HG02623 (cell line): ENCODE results near the gene SH3BP4.

Source experiments
- ATAC-seq: cut with Tn5 transposase; IDR thresholded peaks from one replicate; pipeline ENCODE4 v1.9.1; 2021; ENCODE audit warnings: moderate library complexity; ENCODE audit not compliant: unreplicated experiment

The SH3BP4 gene

GRCh38 chr2:234945339-234945873, 6.4 kb upstream of the SH3BP4 start:
- no peak for ATAC-seq

DNA sequence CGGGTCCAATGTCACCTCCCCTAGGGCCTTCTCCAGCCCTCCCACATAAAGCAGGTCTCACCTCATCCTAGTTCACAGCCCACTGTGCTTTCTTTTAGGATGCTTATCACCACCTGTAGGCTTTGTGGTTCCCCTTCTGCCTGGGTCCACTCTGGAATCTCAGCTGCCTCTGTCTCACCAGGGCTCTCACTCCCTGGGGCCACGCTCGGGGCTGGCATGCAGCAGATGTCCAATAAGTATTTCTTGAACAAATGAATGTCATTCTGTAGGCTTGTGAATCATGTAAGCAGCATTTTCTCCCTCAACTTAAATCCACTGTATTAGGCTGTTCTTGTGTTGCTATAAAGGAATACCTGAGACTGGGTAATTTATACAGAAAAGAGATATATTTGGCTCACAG, 4.3 kb upstream of the SH3BP4 start:
- no peak for ATAC-seq

DNA sequence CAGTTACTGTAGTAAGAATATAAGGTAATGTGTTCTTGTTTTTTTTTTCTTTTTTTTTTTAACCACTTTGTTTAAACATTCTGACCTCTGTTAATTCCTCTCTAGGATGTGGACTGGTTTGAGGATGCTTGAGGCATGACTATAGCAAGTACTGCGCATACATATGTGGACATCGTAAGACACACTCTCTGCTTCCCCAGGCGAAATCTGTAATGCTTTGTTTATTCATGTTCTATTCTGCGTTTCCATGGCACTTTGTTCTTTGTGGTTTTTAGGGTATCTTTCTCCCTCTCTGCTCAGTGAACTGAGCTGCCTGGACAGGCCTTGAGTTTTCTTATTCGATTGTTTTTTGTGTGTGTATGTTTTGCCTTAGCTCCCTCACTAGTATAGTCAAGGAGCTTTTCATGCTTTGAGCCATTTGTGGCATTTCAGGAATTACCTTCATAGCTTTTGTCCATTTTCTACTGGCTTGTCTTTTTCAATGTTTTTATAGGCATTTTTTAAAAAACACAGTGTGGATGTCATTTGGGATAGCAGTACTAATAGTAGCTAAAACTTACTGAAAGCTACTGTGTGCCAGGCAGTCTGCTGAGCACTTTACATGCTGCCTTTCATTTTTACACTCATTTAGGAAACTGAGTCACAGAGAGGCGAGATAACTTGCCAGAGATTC, 1.9 kb upstream of the SH3BP4 start:
- ATAC-seq = no peak

DNA sequence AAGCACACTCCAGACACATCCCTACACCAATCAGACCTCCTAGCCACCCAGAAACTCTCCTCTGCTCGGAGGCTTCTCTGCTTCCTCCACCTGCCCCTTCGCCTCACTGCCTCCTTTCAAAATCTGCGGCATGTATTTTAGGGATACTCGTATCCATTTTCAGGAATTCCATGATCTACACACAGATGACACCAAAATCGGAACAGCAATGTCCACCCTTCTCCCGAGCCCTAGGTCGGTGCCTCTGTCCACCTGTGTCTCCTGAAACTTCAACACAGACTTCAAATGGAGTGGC, 1.4 kb upstream of the SH3BP4 start:
- no peak for ATAC-seq

DNA sequence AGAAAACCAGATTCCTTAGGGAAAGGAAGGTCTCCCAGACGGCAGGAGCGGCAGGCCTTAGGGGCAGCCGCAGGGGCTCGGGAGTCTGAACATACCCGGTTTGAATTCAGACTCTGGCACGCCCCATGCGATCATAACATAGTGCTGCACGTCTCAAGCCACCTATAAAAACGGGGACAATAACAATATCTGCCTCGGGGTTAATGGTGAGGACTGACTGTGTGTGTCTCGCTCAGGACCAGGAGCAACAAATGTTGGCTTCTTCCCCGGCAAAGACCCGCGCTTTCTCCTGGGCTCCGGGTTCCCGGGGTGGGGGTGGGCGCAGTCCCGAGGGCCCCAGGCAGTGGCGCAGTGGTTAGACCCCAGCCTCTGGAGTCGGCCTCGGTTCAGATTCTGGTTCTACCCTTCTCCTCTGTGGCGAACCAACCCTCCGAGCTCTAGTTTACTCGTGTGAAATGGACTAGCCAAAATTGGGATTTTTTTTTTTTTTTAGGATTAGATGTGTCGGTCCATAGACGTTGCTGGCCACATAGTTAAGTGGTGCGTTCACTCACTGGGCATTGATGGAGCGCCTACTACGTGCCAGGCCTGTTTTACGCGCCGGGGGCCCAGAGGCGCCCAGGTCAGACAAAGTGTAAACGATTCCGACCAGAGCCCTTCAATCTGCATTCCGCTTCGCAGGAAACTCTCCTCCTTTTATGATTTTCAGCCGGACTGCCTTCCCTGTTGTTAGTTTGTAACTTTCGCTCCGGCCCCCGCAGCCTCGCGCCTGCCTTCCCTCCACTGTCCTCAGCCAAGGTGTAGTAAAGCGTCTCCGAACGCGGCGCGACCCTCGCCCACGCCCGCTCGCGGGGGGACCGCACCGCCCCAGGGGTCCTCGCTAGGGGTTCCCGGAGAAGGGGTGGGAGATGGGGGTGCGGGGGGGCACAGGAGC, 820 bp upstream of the SH3BP4 start:
- ATAC-seq = no peak

- ATAC-seq = no peak
Measured at GRCh38 chr2:234952270-234953115, 676 bp downstream of the SH3BP4 start.

DNA sequence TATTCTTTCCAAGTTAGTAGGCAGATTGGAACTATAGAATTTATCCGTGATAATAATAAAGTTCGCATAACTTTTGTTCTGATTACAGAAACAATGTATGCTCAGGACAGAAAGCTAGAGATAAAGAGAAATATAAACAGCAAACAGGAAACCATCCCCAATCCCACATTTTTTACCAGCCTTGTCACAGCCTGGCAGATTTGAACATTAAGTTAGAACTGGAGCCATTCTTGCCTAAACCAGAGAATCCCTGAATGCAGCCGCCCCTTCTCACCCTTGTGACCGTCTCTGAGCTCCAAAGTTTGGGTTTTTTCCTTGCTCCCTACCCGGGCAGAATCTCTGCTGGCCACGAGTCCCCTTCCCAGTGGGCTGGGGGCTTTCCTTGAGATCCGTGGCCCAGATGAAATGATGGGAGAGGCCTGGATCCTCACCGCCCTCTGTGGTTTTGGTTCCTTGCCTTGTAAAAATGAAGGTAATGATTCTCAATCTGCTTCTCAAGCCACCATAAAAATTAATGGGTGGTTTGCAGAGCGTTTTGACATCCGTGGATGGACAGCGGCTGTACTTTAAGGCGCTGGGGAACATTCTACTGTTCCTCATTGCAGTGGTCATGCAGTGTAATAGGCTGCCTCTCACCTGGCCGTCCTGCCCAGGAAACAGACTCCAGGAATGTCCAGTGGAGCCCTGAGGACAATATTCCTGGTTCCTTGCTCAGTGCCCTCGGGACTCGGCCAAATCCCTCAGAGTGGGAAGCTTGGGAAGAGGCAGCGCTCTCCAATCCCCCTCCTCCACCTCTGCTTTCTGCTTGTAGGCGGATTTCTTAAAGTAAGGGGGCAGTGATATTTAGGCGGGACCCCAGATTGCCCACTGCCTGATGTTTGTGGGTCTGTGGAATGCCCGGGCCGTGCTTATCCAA, 1.6 kb downstream of the SH3BP4 start:
- no peak for ATAC-seq

GRCh38 chr2:234954551-234954992, 2.8 kb downstream of the SH3BP4 start:
- ATAC-seq = no peak

DNA sequence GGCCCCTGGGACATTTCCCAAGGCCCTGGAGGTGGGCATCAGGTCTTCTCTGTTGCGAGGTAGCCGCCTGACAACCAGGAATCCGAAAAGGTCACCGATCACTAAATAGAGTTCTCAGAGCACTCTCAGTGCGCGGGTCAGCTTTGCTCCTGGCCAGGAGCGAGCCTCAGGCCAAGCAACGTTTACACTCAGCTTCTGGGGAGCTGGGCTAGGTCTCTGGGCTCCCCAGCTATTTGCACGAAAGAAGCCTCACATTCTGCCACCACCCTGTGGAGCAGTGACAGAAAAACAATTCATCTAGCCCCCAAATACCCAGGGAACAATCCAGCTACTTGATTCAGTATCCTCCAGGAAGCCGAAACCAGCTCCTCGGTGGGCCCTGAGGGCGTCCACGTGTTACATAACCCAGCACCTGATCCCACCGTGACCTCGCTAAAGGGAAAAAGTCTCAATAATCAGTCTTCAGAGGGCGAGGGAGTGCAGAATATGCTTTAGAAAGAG, 3.3 kb downstream of the SH3BP4 start:
- no peak for ATAC-seq

DNA sequence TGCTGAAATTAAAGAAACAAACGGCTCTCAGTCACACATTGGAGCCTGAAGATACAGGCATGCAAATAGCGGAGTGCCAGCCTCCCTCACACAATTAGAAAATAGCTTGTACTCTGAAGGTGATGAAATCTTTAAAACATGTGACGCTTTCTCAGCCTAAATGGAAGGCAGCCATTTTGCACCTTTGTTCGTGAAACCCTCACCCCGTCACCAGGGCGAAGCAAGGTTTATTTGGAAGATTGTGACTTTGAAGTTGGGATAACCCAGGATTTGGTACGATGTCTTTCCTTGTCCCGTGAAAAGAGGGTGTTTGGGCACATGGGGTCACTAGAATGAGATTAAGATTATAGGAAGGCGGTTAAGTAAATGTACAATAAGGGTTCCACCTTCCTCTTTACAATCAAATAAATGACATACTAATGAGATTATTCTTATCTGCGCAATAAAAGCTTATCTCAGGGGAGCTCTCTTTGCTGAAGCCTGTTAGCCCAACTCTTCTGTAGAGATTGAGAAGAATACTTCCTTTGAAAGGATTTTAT, 4.2 kb downstream of the SH3BP4 start:
- ATAC-seq = no peak

- ATAC-seq = no peak
Measured at GRCh38 chr2:234957834-234958135, 6.0 kb downstream of the SH3BP4 start.

DNA sequence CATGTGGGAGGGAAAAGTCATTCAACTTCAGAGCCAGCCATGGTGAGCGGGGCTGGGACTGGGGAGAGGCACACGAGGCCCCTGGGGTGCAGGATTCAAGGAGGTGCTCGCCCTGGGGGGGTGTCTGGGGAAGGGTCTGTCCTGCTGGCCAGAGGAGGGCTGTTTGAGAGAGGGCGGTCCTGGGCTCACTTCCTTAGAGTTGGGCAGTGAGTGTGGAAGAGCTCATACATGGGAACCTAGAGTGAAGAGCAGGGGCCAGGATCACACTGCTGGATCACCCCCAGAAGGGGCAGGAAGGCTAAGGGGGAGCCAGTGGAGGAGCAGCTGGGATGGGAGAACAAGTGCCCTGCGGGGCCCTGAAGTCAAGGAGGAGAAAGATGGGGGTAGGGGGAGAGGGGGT, 6.5 kb downstream of the SH3BP4 start:
- ATAC-seq = no peak

DNA sequence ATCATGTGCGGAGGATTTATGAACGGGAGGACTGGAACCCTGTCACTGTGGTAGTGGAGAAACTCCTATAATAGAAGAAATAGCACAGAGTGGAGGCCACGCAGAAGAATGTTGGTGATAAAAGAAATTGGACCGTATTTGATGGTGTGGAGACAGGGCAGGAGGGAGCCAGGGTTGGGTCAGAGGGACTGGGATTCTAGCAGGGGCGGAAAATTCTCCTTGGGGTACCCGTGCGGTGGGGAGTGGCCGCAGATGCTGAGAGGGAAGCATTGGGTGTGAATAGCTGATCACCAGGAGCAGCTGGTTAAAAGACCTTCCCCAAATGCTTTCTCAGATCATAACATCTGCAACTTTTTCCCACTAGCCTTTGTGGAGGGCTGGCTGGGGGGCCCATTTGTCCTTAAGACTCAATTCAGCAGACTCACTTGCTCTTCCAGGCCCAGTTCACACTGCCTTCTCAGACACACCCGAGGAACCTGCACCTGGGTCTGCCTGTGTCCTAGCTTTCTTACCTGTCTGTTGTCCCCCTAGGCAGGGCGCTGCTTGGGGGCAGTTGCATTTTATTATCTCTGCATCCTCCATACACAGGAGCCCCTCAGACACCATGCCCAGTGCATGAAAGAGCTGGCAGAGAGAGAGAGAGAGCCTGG, 7.1 kb downstream of the SH3BP4 start:
- ATAC-seq = no peak

DNA sequence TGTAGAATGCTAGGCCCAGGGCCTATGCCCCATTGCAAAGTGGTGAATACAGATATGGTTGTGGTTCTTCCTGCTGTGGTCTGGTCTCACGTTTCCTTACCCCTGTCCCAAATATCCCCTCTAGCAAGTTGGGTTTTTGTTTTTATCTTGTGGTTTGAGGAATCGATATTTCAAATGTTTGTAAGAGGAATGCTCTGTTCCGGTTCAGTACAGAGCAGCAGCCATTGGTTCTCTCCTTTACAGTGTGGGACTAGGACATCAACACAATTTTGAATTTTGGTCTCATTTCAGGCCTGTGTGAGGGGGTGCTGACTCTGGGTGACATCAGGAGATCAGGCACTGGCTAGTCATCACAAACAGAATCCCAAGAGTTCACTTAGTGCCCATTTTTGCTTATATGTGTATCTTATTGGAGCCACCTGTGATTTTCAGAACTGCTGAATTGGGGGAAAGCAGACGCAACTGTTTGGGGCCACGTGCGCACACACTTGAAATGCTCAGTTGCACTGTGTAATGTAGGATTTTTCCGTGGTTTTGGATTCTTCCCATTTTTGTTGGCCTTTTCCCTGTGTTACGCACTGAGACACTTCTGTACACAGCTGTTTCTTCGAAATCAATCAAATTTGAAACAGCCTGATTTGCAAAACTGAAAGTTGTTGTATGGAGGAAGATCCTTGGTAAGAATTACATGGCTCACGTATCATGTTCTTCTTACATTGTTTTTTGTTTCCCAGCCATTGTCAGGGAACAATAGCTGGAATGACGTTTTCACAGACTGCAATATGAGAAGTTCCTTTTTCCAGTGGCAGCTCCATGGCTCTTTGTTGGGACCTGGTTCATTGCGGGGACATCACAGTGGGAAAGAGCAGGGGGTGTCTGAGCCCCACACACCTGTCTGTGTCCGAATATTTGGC, 8.6 kb downstream of the SH3BP4 start:
- ATAC-seq = no peak

DNA sequence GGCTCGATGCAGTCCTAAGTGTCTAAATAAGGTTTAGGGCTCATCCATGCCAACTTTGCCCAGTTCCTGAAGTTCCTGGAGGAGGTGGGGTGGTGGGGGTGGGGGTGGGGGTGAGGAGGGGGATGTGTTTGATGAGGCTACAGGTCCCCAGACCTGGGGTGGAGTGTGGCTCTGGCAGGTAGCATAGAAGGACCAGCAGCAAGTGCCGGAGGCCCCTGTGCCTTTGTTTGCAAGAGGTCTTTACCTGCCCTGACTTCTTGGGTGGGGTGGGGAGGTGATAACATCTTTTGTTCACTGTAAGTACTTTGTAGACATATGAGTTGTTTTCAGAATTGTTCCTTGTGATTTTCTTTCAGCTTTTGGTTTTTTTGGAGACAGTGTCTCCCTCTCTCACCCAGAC, 10.0 kb downstream of the SH3BP4 start:
- ATAC-seq = no peak

DNA sequence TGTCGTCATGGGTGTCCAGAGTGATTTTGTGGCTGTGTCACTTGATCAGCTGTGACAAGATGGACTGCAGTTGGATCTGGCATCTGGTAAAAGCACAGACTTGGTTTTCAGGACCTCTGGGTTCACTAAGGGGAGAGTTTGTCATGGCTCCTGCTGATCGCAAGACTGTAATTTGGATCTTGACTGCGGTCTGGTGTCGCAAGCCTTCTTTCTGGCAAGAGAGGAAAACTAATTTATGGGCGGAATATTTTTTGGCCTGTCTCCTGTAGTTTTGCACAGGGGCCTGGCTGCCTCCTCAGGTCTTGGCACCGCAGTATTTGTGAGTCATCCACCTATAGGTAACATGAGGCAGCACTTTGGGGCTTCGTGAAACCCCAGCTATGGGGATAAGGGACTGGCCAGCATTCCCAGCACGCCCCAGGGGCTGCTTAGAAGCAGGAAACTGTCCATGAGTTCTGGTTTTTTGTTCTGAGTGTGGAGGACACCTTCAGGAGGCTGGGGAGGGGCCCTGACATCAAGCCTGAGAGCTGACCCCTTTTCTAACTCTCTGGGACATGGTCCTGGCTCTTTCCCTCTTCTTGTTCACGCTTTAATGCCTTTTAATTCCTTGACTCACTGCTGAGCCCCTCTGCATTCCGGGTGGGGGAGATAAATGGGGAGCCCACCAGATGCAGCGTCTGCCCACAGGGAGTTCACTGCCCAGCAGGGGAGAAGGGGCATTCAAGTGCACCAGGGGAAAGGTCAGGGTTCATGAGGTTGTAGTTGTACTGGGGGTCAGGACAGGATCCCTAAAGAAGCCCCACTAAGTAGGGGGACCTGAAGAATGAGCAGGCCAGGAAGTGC, 12.2 kb downstream of the SH3BP4 start:
- ATAC-seq = no peak

- ATAC-seq = no peak
Measured at GRCh38 chr2:234964631-234965461, 13.0 kb downstream of the SH3BP4 start.
